ENCODE data around the gene FGFR2. TPM values are rescaled to one million over a fixed set of nuclear protein-coding genes. Genes with fewer than 3 reads are reported as not detected.

The FGFR2 gene
- total RNA-seq, 1 donor from 2014 or later: 58.4 TPM

- peaks cover 2% of the 10 kb centered on the region for H3K36me3 Mint-ChIP-seq (ENCODE audit: low read depth)
- H3K4me1 Mint-ChIP-seq: peaks cover 53% of the 10 kb centered on the region
- DNase-seq (ENCODE audit: low read depth, low spot score): no peak
- peak overlapping the region; percentile 76 for H3K27ac Mint-ChIP-seq (ENCODE audit: unreplicated experiment)
- peaks cover 5% of the 10 kb centered on the region for H3K27me3 Mint-ChIP-seq (ENCODE audit: low read depth)
- no peak overlapping the region for H3K4me3 Mint-ChIP-seq
- TF ChIP-seq CTCF (conservative IDR thresholded peaks at IDR 0.05): no peak
- no peaks in the 10 kb centered on the region for H3K9me3 Mint-ChIP-seq
Measured at GRCh38 chr10:121570315-121570714, 27.9 kb downstream of the FGFR2 start.

- H3K27ac Mint-ChIP-seq (ENCODE audit: unreplicated experiment): no peak overlapping the region
- H3K4me1 Mint-ChIP-seq: peaks cover 47% of the 10 kb centered on the region
- no peak for TF ChIP-seq CTCF (conservative IDR thresholded peaks at IDR 0.05)
- DNase-seq (ENCODE audit: low read depth, low spot score): no peak
- no peaks in the 10 kb centered on the region for H3K9me3 Mint-ChIP-seq
- peaks cover 7% of the 10 kb centered on the region for H3K36me3 Mint-ChIP-seq (ENCODE audit: low read depth)
- no peak overlapping the region for H3K4me3 Mint-ChIP-seq
- peaks cover 3% of the 10 kb centered on the region for H3K27me3 Mint-ChIP-seq (ENCODE audit: low read depth)
Measured at GRCh38 chr10:121568275-121568674, 30.0 kb downstream of the FGFR2 start.

GRCh38 chr10:121567569-121567968, 30.7 kb downstream of the FGFR2 start:
- Mint-ChIP-seq H3K4me1 (peaks cover 43% of the 10 kb centered on the region), H3K9me3 (no peaks in the 10 kb centered on the region), H3K27ac (ENCODE audit: unreplicated experiment) (no peak overlapping the region), H3K27me3 (ENCODE audit: low read depth) (no peaks in the 10 kb centered on the region), H3K36me3 (ENCODE audit: low read depth) (peaks cover 8% of the 10 kb centered on the region), H3K4me3 (no peak overlapping the region)
- no peak for TF ChIP-seq CTCF (conservative IDR thresholded peaks at IDR 0.05)
- DNase-seq (ENCODE audit: low read depth, low spot score): no peak

- Mint-ChIP-seq H3K4me1 (peaks cover 43% of the 10 kb centered on the region), H3K9me3 (no peaks in the 10 kb centered on the region), H3K27ac (ENCODE audit: unreplicated experiment) (peak overlapping the region; percentile 47), H3K36me3 (ENCODE audit: low read depth) (peaks cover 9% of the 10 kb centered on the region), H3K4me3 (no peak overlapping the region), H3K27me3 (ENCODE audit: low read depth) (no peaks in the 10 kb centered on the region)
- no peak for DNase-seq (ENCODE audit: low read depth, low spot score)
- TF ChIP-seq CTCF (conservative IDR thresholded peaks at IDR 0.05): no peak
Measured at GRCh38 chr10:121566755-121567154, 31.5 kb downstream of the FGFR2 start.

- no peak for TF ChIP-seq CTCF (conservative IDR thresholded peaks at IDR 0.05)
- Mint-ChIP-seq H3K36me3 (ENCODE audit: low read depth) (peaks cover 5% of the 10 kb centered on the region), H3K27ac (ENCODE audit: unreplicated experiment) (peak overlapping the region; percentile 72)
Measured at GRCh38 chr10:121559326-121560026, 38.8 kb downstream of the FGFR2 start.

More at GRCh38 chr10:121559326-121560026, 38.8 kb downstream of the FGFR2 start:
- H3K9me3 Mint-ChIP-seq: no peaks in the 10 kb centered on the region
- H3K4me3 Mint-ChIP-seq: no peak overlapping the region
- H3K27me3 Mint-ChIP-seq (ENCODE audit: low read depth): no peaks in the 10 kb centered on the region
- H3K4me1 Mint-ChIP-seq: peaks cover 17% of the 10 kb centered on the region
- DNase-seq (ENCODE audit: low read depth, low spot score): no peak

Measured in neural crest cell (in vitro differentiated cells).